Vagina (tissue), 2 donors: ENCODE measurements around the gene SV2B. TPM values are rescaled to one million over a fixed set of nuclear protein-coding genes. Genes with fewer than 3 reads are reported as not detected.

ENCODE experiments used
- DNase-seq, 2 donors: peaks; one replicate each; pipeline ENCODE4 v3.0.0-alpha.2; 2017; ENCODE audit errors: extremely low spot score in 2 of 2
- H3K27ac ChIP-seq: fragments of 200-600 bp; sonication (generic); one replicate; pipeline ENCODE4 v1.5.1; 2019
- H3K27me3 ChIP-seq: fragments of 200-600 bp; sonication (generic); one replicate; pipeline ENCODE4 v1.5.1; 2019
- H3K36me3 ChIP-seq, 2 donors: fragments of 200-600 bp; sonication (generic); one replicate each; pipeline ENCODE4 v1.5.1; 2017 to 2019
- H3K4me1 ChIP-seq: fragments of 200-600 bp; sonication (generic); one replicate; pipeline ENCODE4 v1.5.1; 2019
- H3K4me3 ChIP-seq, 2 donors: fragments of 200-600 bp; sonication (generic); 1 replicate in 1 of 2; 2 replicates in 1 of 2; pipeline ENCODE4 v1.5.1; 2016 to 2019
- H3K9me3 ChIP-seq: fragments of 200-600 bp; sonication (generic); one replicate; pipeline ENCODE4 v1.5.1; 2019
- CTCF ChIP-seq, 3 experiments: fragments of 450-650 bp in 2 of 3; fragments of 200-600 bp in 1 of 3; sonication (generic) in 1 of 3; IDR thresholded peaks; one replicate each; pipeline ENCODE4 v1.5.1; 2017 to 2019; ENCODE audit warnings: antibody characterized with exemption in 3 of 3, mild to moderate bottlenecking in 2 of 3, moderate library complexity in 2 of 3
- POLR2A ChIP-seq, 2 donors: fragments of 450-650 bp; IDR thresholded peaks; one replicate each; pipeline ENCODE4 v1.6.1; 2017; ENCODE audit warnings: antibody characterized with exemption in 2 of 2, mild to moderate bottlenecking in 2 of 2, moderate library complexity in 2 of 2
- POLR2AphosphoS5 ChIP-seq, 2 donors: sonication (generic); formaldehyde crosslinking; IDR thresholded peaks; one replicate each; pipeline ENCODE4 v1.9.0; 2017; ENCODE audit warnings: antibody characterized with exemption in 2 of 2, mild to moderate bottlenecking in 2 of 2, low read depth in 1 of 2; ENCODE audit not compliant: insufficient read depth in 1 of 2
- intact Hi-C: fragments of 100-400 bp; cut with DNase I; formaldehyde crosslinking; loops from one replicate; pipeline ENCODE4 v1.15.1; 2023
- total RNA-seq: library from RNA; depleted of rRNA; stranded (reverse); fragments of >200 nt; gene quantifications from one replicate; pipeline ENCODE4 v1.2.3, GENCODE V29; 2016

The SV2B gene
- total RNA-seq, 1 donor from 2014 or later = 3.2 TPM

GRCh38 chr15:91252756-91253155, 152.7 kb downstream of the SV2B start:
- intact Hi-C loops = no loop called here
- TF ChIP-seq POLR2A (IDR thresholded peaks at IDR 0.05) (no peak), POLR2AphosphoS5 (IDR thresholded peaks at IDR 0.05; ENCODE audit: insufficient read depth in 1 of 2, low read depth in 1 of 2) (no peak), CTCF (IDR thresholded peaks at IDR 0.05) (no peak)

GRCh38 chr15:91253605-91254004, 153.5 kb downstream of the SV2B start:
- no peaks in the 10 kb centered on the region for H3K36me3 ChIP-seq
- no peaks in the 10 kb centered on the region for H3K9me3 ChIP-seq
- H3K4me3 ChIP-seq = no peak overlapping the region
- DNase-seq = peak in 1 of 2 donors; percentile 20
- H3K27ac ChIP-seq = no peak overlapping the region
- no peaks in the 10 kb centered on the region for H3K27me3 ChIP-seq
- intact Hi-C loops = no loop called here
- no peaks in the 10 kb centered on the region for H3K4me1 ChIP-seq
- no peak for TF ChIP-seq CTCF (IDR thresholded peaks at IDR 0.05)
- no peak for TF ChIP-seq POLR2AphosphoS5 (IDR thresholded peaks at IDR 0.05; ENCODE audit: insufficient read depth in 1 of 2, low read depth in 1 of 2)
- TF ChIP-seq POLR2A (IDR thresholded peaks at IDR 0.05) = no peak

More at GRCh38 chr15:91252756-91253155, 152.7 kb downstream of the SV2B start:
- H3K36me3 ChIP-seq = no peaks in the 10 kb centered on the region
- H3K27ac ChIP-seq = no peak overlapping the region
- peak in 1 of 2 donors; percentile 62 for DNase-seq
- no peak overlapping the region for H3K4me3 ChIP-seq
- no peaks in the 10 kb centered on the region for H3K27me3 ChIP-seq
- no peaks in the 10 kb centered on the region for H3K9me3 ChIP-seq
- H3K4me1 ChIP-seq = no peaks in the 10 kb centered on the region

- no peak overlapping the region for H3K27ac ChIP-seq
- no peak overlapping the region for H3K4me3 ChIP-seq
- H3K36me3 ChIP-seq = no peaks in the 10 kb centered on the region
- no peaks in the 10 kb centered on the region for H3K27me3 ChIP-seq
- no peaks in the 10 kb centered on the region for H3K4me1 ChIP-seq
- intact Hi-C loops = no loop called here
- no peak for TF ChIP-seq POLR2AphosphoS5 (IDR thresholded peaks at IDR 0.05; ENCODE audit: insufficient read depth in 1 of 2, low read depth in 1 of 2)
- TF ChIP-seq CTCF (IDR thresholded peaks at IDR 0.05) = no peak
- no peak for TF ChIP-seq POLR2A (IDR thresholded peaks at IDR 0.05)
- no peaks in the 10 kb centered on the region for H3K9me3 ChIP-seq
- peak in 1 of 2 donors; percentile 34 for DNase-seq
Observed at GRCh38 chr15:91254766-91255165, 154.7 kb downstream of the SV2B start.

- Histone ChIP-seq H3K4me3 (no peak overlapping the region), H3K9me3 (no peaks in the 10 kb centered on the region), H3K27ac (no peak overlapping the region), H3K36me3 (no peaks in the 10 kb centered on the region), H3K27me3 (no peaks in the 10 kb centered on the region), H3K4me1 (no peaks in the 10 kb centered on the region)
- TF ChIP-seq POLR2A (IDR thresholded peaks at IDR 0.05) = no peak
- no peak for TF ChIP-seq CTCF (IDR thresholded peaks at IDR 0.05)
- TF ChIP-seq POLR2AphosphoS5 (IDR thresholded peaks at IDR 0.05; ENCODE audit: insufficient read depth in 1 of 2, low read depth in 1 of 2) = no peak
- DNase-seq = no peak
- intact Hi-C loops = no loop called here
Observed at GRCh38 chr15:91255670-91256192, 155.7 kb downstream of the SV2B start.

GRCh38 chr15:91257746-91258414, 157.8 kb downstream of the SV2B start:
- no peak for DNase-seq
- TF ChIP-seq POLR2A (IDR thresholded peaks at IDR 0.05) = no peak
- no peak for TF ChIP-seq CTCF (IDR thresholded peaks at IDR 0.05)
- no peak for TF ChIP-seq POLR2AphosphoS5 (IDR thresholded peaks at IDR 0.05; ENCODE audit: insufficient read depth in 1 of 2, low read depth in 1 of 2)
- no peak overlapping the region for H3K4me3 ChIP-seq
- no peak overlapping the region for H3K27ac ChIP-seq
- H3K9me3 ChIP-seq = no peaks in the 10 kb centered on the region
- H3K4me1 ChIP-seq = no peaks in the 10 kb centered on the region
- intact Hi-C loops = no loop called here
- H3K27me3 ChIP-seq = no peaks in the 10 kb centered on the region
- no peaks in the 10 kb centered on the region for H3K36me3 ChIP-seq
